HG02610 (cell line): ENCODE measurements around the gene PLOD1.
"Not testable (repeated sequence)": the region's sequence is repeated elsewhere in the genome, so short reads cannot be mapped to it uniquely, and the experiment has no call there.

ENCODE experiments used
- ATAC-seq: cut with Tn5 transposase; IDR thresholded peaks from one replicate; pipeline ENCODE4 v1.9.1; 2021; ENCODE audit warnings: mild to moderate bottlenecking, moderate library complexity; ENCODE audit not compliant: unreplicated experiment

Gene PLOD1

GRCh38 chr1:11934302-11935056 lies at the start of gene PLOD1:
TSS of gene PLOD1 (plus strand) at chr1:11934717. CDS start at chr1:11934780, 63 bp downstream.
- peak; percentile 82 for ATAC-seq

- ATAC-seq, result no peak
Measured at GRCh38 chr1:11885916-11886315, 48.6 kb upstream of the PLOD1 start.

GRCh38 chr1:11886986-11887665 lies 47.4 kb upstream of the PLOD1 start:
- ATAC-seq, result no peak

- no peak for ATAC-seq
Measured at GRCh38 chr1:11887666-11888007, 46.9 kb upstream of the PLOD1 start.

GRCh38 chr1:11888206-11888876 lies 46.2 kb upstream of the PLOD1 start:
- no peak for ATAC-seq

GRCh38 chr1:11888877-11889208 lies 45.7 kb upstream of the PLOD1 start:
- no peak for ATAC-seq

- ATAC-seq, result no peak
Measured at GRCh38 chr1:11891433-11892186, 42.9 kb upstream of the PLOD1 start.

GRCh38 chr1:11893907-11894251 lies 40.6 kb upstream of the PLOD1 start:
- no peak for ATAC-seq

GRCh38 chr1:11894501-11894900 lies 40.0 kb upstream of the PLOD1 start:
- ATAC-seq, result not testable (repeated sequence)

- ATAC-seq, result no peak
Measured at GRCh38 chr1:11898086-11898785, 36.3 kb upstream of the PLOD1 start.

- ATAC-seq, result no peak
Measured at GRCh38 chr1:11898831-11899467, 35.6 kb upstream of the PLOD1 start.

GRCh38 chr1:11901446-11901845 lies 33.1 kb upstream of the PLOD1 start:
- not testable (repeated sequence) for ATAC-seq

GRCh38 chr1:11903210-11903609 lies 31.3 kb upstream of the PLOD1 start:
- ATAC-seq, result no peak

- not testable (repeated sequence) for ATAC-seq
Measured at GRCh38 chr1:11904156-11904555, 30.4 kb upstream of the PLOD1 start.

- ATAC-seq, result no peak
Measured at GRCh38 chr1:11904978-11905377, 29.5 kb upstream of the PLOD1 start.

GRCh38 chr1:11906870-11907269 lies 27.6 kb upstream of the PLOD1 start:
- ATAC-seq, result no peak

- peak; percentile 43 for ATAC-seq
Measured at GRCh38 chr1:11907275-11908094, 27.0 kb upstream of the PLOD1 start.

GRCh38 chr1:11908095-11908675 lies 26.3 kb upstream of the PLOD1 start:
- peak; percentile 61 for ATAC-seq

- not testable (repeated sequence) for ATAC-seq
Measured at GRCh38 chr1:11910914-11911228, 23.6 kb upstream of the PLOD1 start.
